Putamen (tissue), 1 donor: ENCODE results near the gene VWA3B.
"Not testable (repeated sequence)": the region's sequence is repeated elsewhere in the genome, so short reads cannot be mapped to it uniquely, and the experiment has no call there.

Experiments
- DNase-seq: peaks from one replicate; pipeline ENCODE4 v3.0.0-alpha.2; 2016; ENCODE audit warnings: low spot score

The VWA3B gene

GRCh38 chr2:98137196-98137595, 50.2 kb downstream of the VWA3B start:
- no peak for DNase-seq

GRCh38 chr2:98138978-98139377, 52.0 kb downstream of the VWA3B start:
- not testable (repeated sequence) for DNase-seq

GRCh38 chr2:98140210-98140609, 53.2 kb downstream of the VWA3B start:
- DNase-seq, result no peak

- no peak for DNase-seq
Observed at GRCh38 chr2:98142106-98142791, 55.3 kb downstream of the VWA3B start.

GRCh38 chr2:98145070-98145469, 58.1 kb downstream of the VWA3B start:
- DNase-seq, result no peak

- DNase-seq, result not testable (repeated sequence)
Observed at GRCh38 chr2:98147900-98148299, 60.9 kb downstream of the VWA3B start.

- no peak for DNase-seq
Observed at GRCh38 chr2:98148595-98149332, 61.8 kb downstream of the VWA3B start.

GRCh38 chr2:98149333-98149697, 62.3 kb downstream of the VWA3B start:
- DNase-seq, result peak; percentile 42

- no peak for DNase-seq
Observed at GRCh38 chr2:98153481-98153880, 66.5 kb downstream of the VWA3B start.

- DNase-seq, result no peak
Observed at GRCh38 chr2:98155291-98155690, 68.3 kb downstream of the VWA3B start.

- DNase-seq, result no peak
Observed at GRCh38 chr2:98155716-98156115, 68.7 kb downstream of the VWA3B start.

- DNase-seq, result no peak
Observed at GRCh38 chr2:98156304-98156703, 69.3 kb downstream of the VWA3B start.

GRCh38 chr2:98157557-98157956, 70.6 kb downstream of the VWA3B start:
- no peak for DNase-seq

GRCh38 chr2:98158305-98158704, 71.3 kb downstream of the VWA3B start:
- no peak for DNase-seq

- DNase-seq, result no peak
Observed at GRCh38 chr2:98160554-98160953, 73.6 kb downstream of the VWA3B start.

- DNase-seq, result no peak
Observed at GRCh38 chr2:98161186-98161585, 74.2 kb downstream of the VWA3B start.

GRCh38 chr2:98164256-98164655, 77.3 kb downstream of the VWA3B start:
- no peak for DNase-seq

- DNase-seq, result no peak
Observed at GRCh38 chr2:98165516-98166071, 78.6 kb downstream of the VWA3B start.

GRCh38 chr2:98167916-98168315, 80.9 kb downstream of the VWA3B start:
- DNase-seq, result no peak

- no peak for DNase-seq
Observed at GRCh38 chr2:98170076-98170475, 83.1 kb downstream of the VWA3B start.

GRCh38 chr2:98172150-98172765, 85.3 kb downstream of the VWA3B start:
- DNase-seq, result no peak

GRCh38 chr2:98172951-98173350, 86.0 kb downstream of the VWA3B start:
- DNase-seq, result peak; percentile 49

- peak; percentile 17 for DNase-seq
Observed at GRCh38 chr2:98175811-98176210, 88.8 kb downstream of the VWA3B start.
